K562 (cell line): ENCODE measurements around the gene CRTC3. TPM values are rescaled to one million over a fixed set of nuclear protein-coding genes. Genes with fewer than 3 reads are reported as not detected.
A peak's percentile ranks its signal among the peaks of the same experiment; 100 is the strongest.

Experiments used
- ARNT ChIP-seq, 2 experiments: fragments of 450-650 bp; IDR thresholded peaks; 2 replicates each; pipeline ENCODE4 v1.6.1; 2016; ENCODE audit warnings: mild to moderate bottlenecking in 1 of 2
- CBX5 ChIP-seq: IDR thresholded peaks from 2 replicates; pipeline ENCODE4 v1.6.1; 2014; ENCODE audit warnings: low read depth, borderline replicate concordance
- CHD2 ChIP-seq: IDR thresholded peaks from 2 replicates; pipeline ENCODE4 v1.6.1; 2011; ENCODE audit warnings: low read depth, low read length
- CREBBP ChIP-seq: IDR thresholded peaks from one replicate; pipeline ENCODE4 v1.6.1; 2012; ENCODE audit warnings: low read depth, mild to moderate bottlenecking, control low read depth, inconsistent platforms, low read length
- E2F1 ChIP-seq: sonication (generic); formaldehyde crosslinking; IDR thresholded peaks from 2 replicates; pipeline ENCODE4 v1.8.1; 2023; ENCODE audit warnings: mild to moderate bottlenecking, missing genetic modification reagents, moderate library complexity
- ESRRB ChIP-seq: fragments of 250-450 bp; sonication (Bioruptor Pico); IDR thresholded peaks from 2 replicates; pipeline ENCODE4 v1.5.0; 2020; ENCODE audit warnings: mild to moderate bottlenecking, moderate library complexity, borderline replicate concordance
- FOSL1 ChIP-seq: fragments of 200-800 bp; sonication (Bioruptor generic); conservative IDR thresholded peaks from 2 replicates; pipeline ENCODE4 v1.6.1; 2016; ENCODE audit warnings: missing genetic modification characterization, missing compliant biosample characterization
- FOXJ2 ChIP-seq: fragments of 200-800 bp; sonication (Bioruptor generic); IDR thresholded peaks from 2 replicates; pipeline ENCODE4 v1.6.1; 2016; ENCODE audit warnings: missing genetic modification characterization, missing compliant biosample characterization
- HNRNPLL ChIP-seq: fragments of 200-400 bp; formaldehyde crosslinking; IDR thresholded peaks from 2 replicates; pipeline ENCODE4 v1.6.1; 2017; ENCODE audit warnings: low read length, low read depth, mild to moderate bottlenecking; ENCODE audit not compliant: poor library complexity, severe bottlenecking
- ILK ChIP-seq: fragments of 450-650 bp; IDR thresholded peaks from 2 replicates; pipeline ENCODE4 v1.6.1; 2016; ENCODE audit warnings: missing genetic modification characterization, low read depth, mild to moderate bottlenecking, missing compliant biosample characterization, moderate library complexity, borderline replicate concordance
- KDM2B ChIP-seq: fragments of 250-450 bp; sonication (Bioruptor Pico); IDR thresholded peaks from 2 replicates; pipeline ENCODE4 v1.8.0; 2021; ENCODE audit warnings: mild to moderate bottlenecking, moderate library complexity
- NFIX ChIP-seq: fragments of 250-450 bp; sonication (Bioruptor Pico); IDR thresholded peaks from 2 replicates; pipeline ENCODE4 v1.4.0; 2020; ENCODE audit warnings: low read depth, mild to moderate bottlenecking, moderate library complexity
- NR2C2 ChIP-seq, 2 experiments: fragments of 200-800 bp in 1 of 2; sonication (Bioruptor generic) in 1 of 2; sonication (generic) in 1 of 2; formaldehyde crosslinking in 1 of 2; IDR thresholded peaks; 2 replicates each; pipeline versions ENCODE4 v1.6.1 to v1.8.0; 2016 to 2022; ENCODE audit warnings: mild to moderate bottlenecking in 1 of 2, missing compliant biosample characterization in 1 of 2, missing genetic modification characterization in 1 of 2, missing genetic modification reagents in 1 of 2
- POLR3A ChIP-seq: IDR thresholded peaks from 2 replicates; pipeline ENCODE4 v1.6.1; 2011; ENCODE audit warnings: borderline replicate concordance, mild to moderate bottlenecking, moderate library complexity; ENCODE audit not compliant: insufficient read length, insufficient read depth; ENCODE audit errors: extremely low read depth
- RBBP5 ChIP-seq: fragments of 200-600 bp; sonication (generic); IDR thresholded peaks from 2 replicates; pipeline ENCODE4 v1.6.1; 2012; ENCODE audit warnings: borderline replicate concordance, mild to moderate bottlenecking, low read length, control low read depth, inconsistent platforms; ENCODE audit not compliant: insufficient read depth, poor library complexity, severe bottlenecking
- RUNX1 ChIP-seq: sonication (generic); IDR thresholded peaks from 2 replicates; pipeline ENCODE4 v1.6.1; 2016; ENCODE audit warnings: antibody characterized with exemption, low read depth
- TARDBP ChIP-seq: fragments of 450-650 bp; IDR thresholded peaks from 2 replicates; pipeline ENCODE4 v1.6.1; 2016
- YY1 ChIP-seq, 3 experiments: IDR thresholded peaks; 2 replicates each; pipeline ENCODE4 v1.6.1; 2011; ENCODE audit warnings: low read length in 2 of 3, mild to moderate bottlenecking in 2 of 3, moderate library complexity in 2 of 3, borderline replicate concordance in 1 of 3, control low read depth in 1 of 3, low read depth in 1 of 3; ENCODE audit not compliant: insufficient read depth in 3 of 3, insufficient replicate concordance in 2 of 3, control insufficient read depth in 1 of 3, insufficient read length in 1 of 3; ENCODE audit errors: extremely low read depth in 1 of 3
- ZNF121 ChIP-seq: sonication (generic); formaldehyde crosslinking; conservative IDR thresholded peaks from 2 replicates; pipeline ENCODE4 v1.8.0; 2022; ENCODE audit warnings: missing genetic modification reagents
- ZNF133 ChIP-seq: fragments of 250-450 bp; sonication (Bioruptor Pico); IDR thresholded peaks from 2 replicates; pipeline ENCODE4 v1.4.0; 2020; ENCODE audit warnings: mild to moderate bottlenecking
- ZNF217 ChIP-seq: sonication (generic); formaldehyde crosslinking; IDR thresholded peaks from 2 replicates; pipeline ENCODE4 v1.8.0; 2022; ENCODE audit warnings: mild to moderate bottlenecking, missing genetic modification reagents
- ZNF280B ChIP-seq: fragments of 250-450 bp; sonication (Bioruptor Pico); IDR thresholded peaks from 2 replicates; pipeline ENCODE4 v1.5.1; 2021; ENCODE audit warnings: mild to moderate bottlenecking
- ZNF696 ChIP-seq: fragments of 250-450 bp; sonication (Bioruptor Pico); conservative IDR thresholded peaks from 2 replicates; pipeline ENCODE4 v1.4.0; 2020; ENCODE audit warnings: mild to moderate bottlenecking, moderate library complexity
- ZNF707 ChIP-seq: fragments of 250-450 bp; sonication (Bioruptor Pico); conservative IDR thresholded peaks from 2 replicates; pipeline ENCODE4 v1.8.0; 2022; ENCODE audit warnings: inconsistent platforms, mild to moderate bottlenecking, moderate library complexity
- ZNF76 ChIP-seq: fragments of 250-450 bp; sonication (Bioruptor Pico); IDR thresholded peaks from 2 replicates; pipeline ENCODE4 v1.4.0; 2020; ENCODE audit warnings: mild to moderate bottlenecking, moderate library complexity, borderline replicate concordance
- ZNF77 ChIP-seq: fragments of 250-450 bp; sonication (Bioruptor Pico); IDR thresholded peaks from 2 replicates; pipeline ENCODE4 v1.5.0; 2020
- ZSCAN29 ChIP-seq: fragments of 450-650 bp; IDR thresholded peaks from 2 replicates; pipeline ENCODE4 v1.6.1; 2017
- polyA plus RNA-seq, 8 experiments: library from polyadenylated mRNA; depleted of rRNA in 4 of 8; stranded (reverse) in 5 of 8; unstranded in 3 of 8; fragments of >200 nt; fragmentation: Nextera tagmentation in 2 of 8; fragmentation: Illumina TruSeq in 1 of 8; extraction: Ambion mirVana in 2 of 8; extraction: Trizol in 1 of 8; gene quantifications; 2 replicates each; pipeline versions ENCODE4 v1.2.1 to v1.2.3, GENCODE V29; 2011 to 2014; ENCODE audit warnings: inconsistent platforms in 1 of 8, missing spikeins in 1 of 8
- total RNA-seq, 7 experiments: library from RNA; depleted of rRNA in 6 of 7; stranded (reverse); fragments of >200 nt in 6 of 7; fragmentation: Illumina TruSeq in 2 of 7; extraction: Trizol in 2 of 7; gene quantifications; 2 replicates each; pipeline versions ENCODE4 v1.2.1 to v1.2.3, GENCODE V29; 2011 to 2021; ENCODE audit warnings: low replicate concordance in 1 of 7

The CRTC3 gene
- total and polyA plus RNA-seq, 9 of the 15 experiments (the other 6 are each of a cell fraction or from before 2014, with no cell fraction given) = 1.2 to 19.0 (median 11.6) TPM

DNA sequence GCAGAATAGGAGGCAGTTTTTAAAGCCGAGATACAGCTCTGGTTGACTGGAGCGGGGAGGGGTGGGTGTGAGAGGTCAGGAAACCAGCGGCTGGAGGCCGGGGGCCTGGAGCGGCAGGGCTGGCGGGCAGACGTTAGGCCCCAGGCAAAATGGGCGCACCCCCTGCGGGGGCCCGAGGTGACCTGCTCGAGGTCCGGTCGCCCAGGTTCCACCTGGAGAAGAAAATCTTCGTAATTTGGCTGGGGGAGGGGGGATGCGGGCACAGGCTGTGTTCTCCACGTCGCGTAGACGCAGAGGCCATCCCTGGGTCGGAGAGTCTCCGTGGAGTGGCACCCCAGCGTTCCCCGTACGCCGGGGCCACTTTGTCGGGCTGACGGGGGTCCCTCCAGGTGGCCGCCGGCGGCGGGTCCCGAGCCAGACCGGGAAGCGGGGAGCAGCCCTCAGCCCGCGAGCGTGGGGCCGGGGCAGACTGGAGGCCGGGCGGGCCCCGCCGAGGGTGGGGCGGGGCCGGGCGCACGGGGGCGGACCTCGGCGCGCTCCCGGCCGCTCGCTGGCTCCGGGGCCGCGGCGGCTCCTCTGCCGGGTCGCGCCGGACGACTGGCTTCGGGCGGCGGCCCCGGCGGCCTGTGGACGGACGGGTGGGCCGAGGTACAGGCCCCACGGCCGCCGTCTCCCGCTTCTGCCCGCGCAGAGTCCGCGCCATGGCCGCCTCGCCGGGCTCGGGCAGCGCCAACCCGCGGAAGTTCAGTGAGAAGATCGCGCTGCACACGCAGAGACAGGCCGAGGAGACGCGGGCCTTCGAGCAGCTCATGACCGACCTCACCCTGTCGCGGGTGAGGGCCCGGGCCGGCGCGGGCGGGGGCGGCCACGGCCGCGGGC, at the start of gene CRTC3 (continued):
- TF ChIP-seq YY1 (IDR thresholded peaks at IDR 0.05; ENCODE audit: borderline replicate concordance in 1 of 3, control insufficient read depth in 1 of 3, extremely low read depth in 1 of 3, insufficient read depth in 3 of 3, insufficient read length in 1 of 3, insufficient replicate concordance in 2 of 3, low read depth in 1 of 3, low read length in 2 of 3) = peak in 2 of 3 experiments; percentile 68 to 81
- TF ChIP-seq POLR3A = no peak
- TF ChIP-seq TARDBP = no peak
- no peak for TF ChIP-seq CREBBP
- no peak for TF ChIP-seq ZNF77 (CRISPR knock-in tag)
- no peak for TF ChIP-seq E2F1 (CRISPR knock-in tag)
- no peak for TF ChIP-seq ZNF76
- no peak for TF ChIP-seq ZNF133 (CRISPR knock-in tag)
- no peak for TF ChIP-seq FOSL1
- no peak for TF ChIP-seq ILK
- TF ChIP-seq CBX5 = no peak
- TF ChIP-seq KDM2B = no peak
- TF ChIP-seq ESRRB (CRISPR knock-in tag) = no peak
- no peak for TF ChIP-seq NFIX (CRISPR knock-in tag)
- TF ChIP-seq ZNF707 (CRISPR knock-in tag) = no peak
- TF ChIP-seq NR2C2 (CRISPR knock-in tag; IDR thresholded peaks at IDR 0.05) = no peak
- TF ChIP-seq NR2C2 (tag; IDR thresholded peaks at IDR 0.05) = peak; percentile 75
- no peak for TF ChIP-seq ZNF280B
- no peak for TF ChIP-seq ZSCAN29
- no peak for TF ChIP-seq ZNF217 (CRISPR knock-in tag)
- TF ChIP-seq FOXJ2 = no peak
- TF ChIP-seq RBBP5 = peak; percentile 68
- no peak for TF ChIP-seq CHD2
- peak; percentile 11 for TF ChIP-seq HNRNPLL
- no peak for TF ChIP-seq ARNT (IDR thresholded peaks at IDR 0.05)
- TF ChIP-seq RUNX1 = no peak
- TF ChIP-seq ZNF696 (CRISPR knock-in tag) = no peak
- TF ChIP-seq ZNF121 (CRISPR knock-in tag) = no peak
